Measurements from ENCODE around the gene CXCR4.

Gene CXCR4

GRCh38 chr2:136117909-136118818 is at the start of gene CXCR4:
Gene CXCR4 (minus strand): TSS chr2:136118149. CDS start chr2:136118060, 89 bp downstream.
- TF ChIP-seq GATA2 (IDR thresholded peaks at IDR 0.05; ENCODE audit: low read depth, low read length): no peak; the same call in 1 of the 2 replicates
- no peak for TF ChIP-seq GATA3 (IDR thresholded peaks at IDR 0.05; ENCODE audit: low read depth, low read length)

- TF ChIP-seq GATA2 (IDR thresholded peaks at IDR 0.05; ENCODE audit: low read depth, low read length) (no peak), GATA3 (IDR thresholded peaks at IDR 0.05; ENCODE audit: low read depth, low read length) (no peak)
These were observed 46.4 kb upstream of the CXCR4 start for GRCh38 chr2:136164280-136164776.

- TF ChIP-seq GATA3 (IDR thresholded peaks at IDR 0.05; ENCODE audit: low read depth, low read length) (no peak), GATA2 (IDR thresholded peaks at IDR 0.05; ENCODE audit: low read depth, low read length) (no peak)
These were observed 44.5 kb upstream of the CXCR4 start for GRCh38 chr2:136162438-136162837.

- no peak for TF ChIP-seq GATA2 (IDR thresholded peaks at IDR 0.05; ENCODE audit: low read depth, low read length)
- TF ChIP-seq GATA3 (IDR thresholded peaks at IDR 0.05; ENCODE audit: low read depth, low read length): no peak
These were observed 38.5 kb upstream of the CXCR4 start for GRCh38 chr2:136156411-136156810.

- TF ChIP-seq GATA2 (IDR thresholded peaks at IDR 0.05; ENCODE audit: low read depth, low read length) (no peak), GATA3 (IDR thresholded peaks at IDR 0.05; ENCODE audit: low read depth, low read length) (no peak)
These were observed 36.4 kb upstream of the CXCR4 start for GRCh38 chr2:136154384-136154783.

- no peak for TF ChIP-seq GATA3 (IDR thresholded peaks at IDR 0.05; ENCODE audit: low read depth, low read length)
- TF ChIP-seq GATA2 (IDR thresholded peaks at IDR 0.05; ENCODE audit: low read depth, low read length): no peak
These were observed 33.3 kb upstream of the CXCR4 start for GRCh38 chr2:136151021-136151971.

- no peak for TF ChIP-seq GATA2 (IDR thresholded peaks at IDR 0.05; ENCODE audit: low read depth, low read length)
- no peak for TF ChIP-seq GATA3 (IDR thresholded peaks at IDR 0.05; ENCODE audit: low read depth, low read length)
These were observed 31.1 kb upstream of the CXCR4 start for GRCh38 chr2:136149011-136149410.

GRCh38 chr2:136146564-136146963 is 28.6 kb upstream of the CXCR4 start:
- no peak for TF ChIP-seq GATA2 (IDR thresholded peaks at IDR 0.05; ENCODE audit: low read depth, low read length)
- TF ChIP-seq GATA3 (IDR thresholded peaks at IDR 0.05; ENCODE audit: low read depth, low read length): no peak

- TF ChIP-seq GATA3 (IDR thresholded peaks at IDR 0.05; ENCODE audit: low read depth, low read length): peak; percentile 82
- TF ChIP-seq GATA2 (IDR thresholded peaks at IDR 0.05; ENCODE audit: low read depth, low read length): peak; percentile 93
These were observed 25.9 kb upstream of the CXCR4 start for GRCh38 chr2:136143603-136144451.

GRCh38 chr2:136141510-136142149 is 23.7 kb upstream of the CXCR4 start:
- TF ChIP-seq GATA2 (IDR thresholded peaks at IDR 0.05; ENCODE audit: low read depth, low read length) (no peak), GATA3 (IDR thresholded peaks at IDR 0.05; ENCODE audit: low read depth, low read length) (no peak)

- TF ChIP-seq GATA3 (IDR thresholded peaks at IDR 0.05; ENCODE audit: low read depth, low read length): no peak
- no peak for TF ChIP-seq GATA2 (IDR thresholded peaks at IDR 0.05; ENCODE audit: low read depth, low read length)
These were observed 21.7 kb upstream of the CXCR4 start for GRCh38 chr2:136139631-136140030.

GRCh38 chr2:136137982-136138381 is 20.0 kb upstream of the CXCR4 start:
- TF ChIP-seq GATA3 (IDR thresholded peaks at IDR 0.05; ENCODE audit: low read depth, low read length) (no peak), GATA2 (IDR thresholded peaks at IDR 0.05; ENCODE audit: low read depth, low read length) (no peak)

- no peak for TF ChIP-seq GATA2 (IDR thresholded peaks at IDR 0.05; ENCODE audit: low read depth, low read length)
- no peak for TF ChIP-seq GATA3 (IDR thresholded peaks at IDR 0.05; ENCODE audit: low read depth, low read length)
These were observed 19.0 kb upstream of the CXCR4 start for GRCh38 chr2:136136931-136137330.
